ENCODE measurements around the gene AFDN.

AFDN gene

GRCh38 chr6:167952512-167952859 lies 125.8 kb downstream of the AFDN start:
- FAIRE-seq (no peak), DNase-seq (ENCODE audit: insufficient read length, low spot score) (no peak)
- TF ChIP-seq POLR2A (IDR thresholded peaks at IDR 0.05; ENCODE audit: low read depth, low read length), result no peak

GRCh38 chr6:167953551-167953950 lies 126.8 kb downstream of the AFDN start:
- no peak for FAIRE-seq
- no peak for TF ChIP-seq POLR2A (IDR thresholded peaks at IDR 0.05; ENCODE audit: low read depth, low read length)

GRCh38 chr6:167954151-167954550 lies 127.4 kb downstream of the AFDN start:
- no peak for DNase-seq (ENCODE audit: insufficient read length, low spot score)
- no peak for TF ChIP-seq POLR2A (IDR thresholded peaks at IDR 0.05; ENCODE audit: low read depth, low read length)
- no peak for FAIRE-seq

More at GRCh38 chr6:167953551-167953950, 126.8 kb downstream of the AFDN start:
- DNase-seq (ENCODE audit: insufficient read length, low spot score), result no peak

GRCh38 chr6:167956491-167956890 lies 129.8 kb downstream of the AFDN start:
- DNase-seq (ENCODE audit: insufficient read length, low spot score) (no peak), FAIRE-seq (no peak)
- no peak for TF ChIP-seq POLR2A (IDR thresholded peaks at IDR 0.05; ENCODE audit: low read depth, low read length)

GRCh38 chr6:167956983-167957492 lies 130.3 kb downstream of the AFDN start:
- FAIRE-seq (no peak), DNase-seq (ENCODE audit: insufficient read length, low spot score) (no peak)
- TF ChIP-seq POLR2A (IDR thresholded peaks at IDR 0.05; ENCODE audit: low read depth, low read length), result no peak

- TF ChIP-seq POLR2A (IDR thresholded peaks at IDR 0.05; ENCODE audit: low read depth, low read length), result no peak
- DNase-seq (ENCODE audit: insufficient read length, low spot score), result no peak
- FAIRE-seq, result no peak
Measured at GRCh38 chr6:167957626-167958025, 130.9 kb downstream of the AFDN start.

- no peak for TF ChIP-seq POLR2A (IDR thresholded peaks at IDR 0.05; ENCODE audit: low read depth, low read length)
- no peak for DNase-seq (ENCODE audit: insufficient read length, low spot score)
- no peak for FAIRE-seq
Measured at GRCh38 chr6:167960579-167960978, 133.9 kb downstream of the AFDN start.

GRCh38 chr6:167962711-167963110 lies 136.0 kb downstream of the AFDN start:
- FAIRE-seq (no peak), DNase-seq (ENCODE audit: insufficient read length, low spot score) (no peak)
- TF ChIP-seq POLR2A (IDR thresholded peaks at IDR 0.05; ENCODE audit: low read depth, low read length), result no peak

GRCh38 chr6:167963589-167964057 lies 136.9 kb downstream of the AFDN start:
- no peak for TF ChIP-seq POLR2A (IDR thresholded peaks at IDR 0.05; ENCODE audit: low read depth, low read length)
- FAIRE-seq (no peak), DNase-seq (ENCODE audit: insufficient read length, low spot score) (no peak)

GRCh38 chr6:167965592-167966539 lies 139.2 kb downstream of the AFDN start:
- no peak for FAIRE-seq
- no peak for DNase-seq (ENCODE audit: insufficient read length, low spot score)
- TF ChIP-seq POLR2A (IDR thresholded peaks at IDR 0.05; ENCODE audit: low read depth, low read length), result no peak

- no peak for DNase-seq (ENCODE audit: insufficient read length, low spot score)
Measured at GRCh38 chr6:167966540-167966905, 139.8 kb downstream of the AFDN start.

GRCh38 chr6:167968091-167968490 lies 141.4 kb downstream of the AFDN start:
- no peak for TF ChIP-seq POLR2A (IDR thresholded peaks at IDR 0.05; ENCODE audit: low read depth, low read length)
- DNase-seq (ENCODE audit: insufficient read length, low spot score) (no peak), FAIRE-seq (no peak)

More at GRCh38 chr6:167966540-167966905, 139.8 kb downstream of the AFDN start:
- no peak for TF ChIP-seq POLR2A (IDR thresholded peaks at IDR 0.05; ENCODE audit: low read depth, low read length)
- FAIRE-seq, result no peak

- DNase-seq (ENCODE audit: insufficient read length, low spot score), result no peak
- TF ChIP-seq POLR2A (IDR thresholded peaks at IDR 0.05; ENCODE audit: low read depth, low read length), result no peak
- no peak for FAIRE-seq
Measured at GRCh38 chr6:167970230-167970629, 143.5 kb downstream of the AFDN start.

- no peak for TF ChIP-seq POLR2A (IDR thresholded peaks at IDR 0.05; ENCODE audit: low read depth, low read length)
- no peak for FAIRE-seq
- no peak for DNase-seq (ENCODE audit: insufficient read length, low spot score)
Measured at GRCh38 chr6:167972193-167972592, 145.5 kb downstream of the AFDN start.

All from H54 (cell line).